Mesenteric fat pad (tissue), 1 donor: Measurements from ENCODE around the gene SNAI3. TPM values are rescaled to one million over a fixed set of nuclear protein-coding genes. Genes with fewer than 3 reads are reported as not detected.

Experiments
- DNase-seq: peaks from one replicate; pipeline ENCODE4 v3.0.0-alpha.2; 2020; ENCODE audit warnings: low spot score
- total RNA-seq: library from RNA; stranded (reverse); fragmentation: NEBNext Ultra II Directional; extraction: Animal tissue kit (Norgen Biotek cat#: 25700); gene quantifications from one replicate; pipeline ENCODE4 v1.2.1, GENCODE V29; 2021
- donor health status: DM: yes; HTN: yes; CAD: no.

Gene SNAI3
- total RNA-seq, 1 donor from 2014 or later = 1.2 TPM

DNA sequence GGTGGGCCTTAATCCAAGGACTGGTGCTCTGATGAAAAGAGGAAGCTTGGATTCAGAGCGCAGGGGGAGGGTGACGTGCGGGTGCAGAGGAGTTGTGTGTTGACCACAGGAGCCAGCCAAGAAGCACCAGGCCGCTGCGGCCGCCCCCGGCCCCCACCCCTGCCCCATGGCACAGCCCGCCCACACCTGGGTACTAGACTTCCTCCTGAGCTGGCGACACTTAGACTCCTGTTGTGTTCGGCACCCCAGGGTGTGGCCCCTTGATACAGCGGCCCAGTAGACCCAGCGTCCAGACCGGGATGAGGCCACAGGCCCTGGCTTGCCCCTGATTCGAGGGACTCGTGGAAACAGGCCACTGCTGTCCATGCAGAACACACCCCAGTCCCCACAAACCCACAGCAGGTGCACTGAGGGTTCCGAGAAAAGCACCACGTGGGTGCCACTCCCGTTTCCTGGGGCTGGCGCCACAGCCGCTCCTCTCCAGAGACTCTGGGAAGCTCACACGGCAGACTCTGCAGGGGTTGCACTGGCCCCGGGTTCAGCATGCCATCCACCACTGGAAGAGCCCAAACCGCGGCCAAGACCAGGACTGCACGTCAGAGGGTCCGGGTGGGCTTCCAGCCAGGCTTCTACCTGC is 5.7 kb upstream of the SNAI3 start:
- DNase-seq = no peak

GRCh38 chr16:88691129-88691813 is 5.0 kb upstream of the SNAI3 start:
- DNase-seq = no peak

- DNase-seq = no peak
Measured at GRCh38 chr16:88690341-88691128, 4.2 kb upstream of the SNAI3 start.

GRCh38 chr16:88688013-88688778 is 1.9 kb upstream of the SNAI3 start:
- no peak for DNase-seq

- no peak for DNase-seq
Measured at GRCh38 chr16:88687676-88688012, 1.3 kb upstream of the SNAI3 start.

GRCh38 chr16:88687254-88687576 is 908 bp upstream of the SNAI3 start:
- no peak for DNase-seq

GRCh38 chr16:88686062-88686438 is 257 bp downstream of the SNAI3 start:
- DNase-seq = no peak

DNA sequence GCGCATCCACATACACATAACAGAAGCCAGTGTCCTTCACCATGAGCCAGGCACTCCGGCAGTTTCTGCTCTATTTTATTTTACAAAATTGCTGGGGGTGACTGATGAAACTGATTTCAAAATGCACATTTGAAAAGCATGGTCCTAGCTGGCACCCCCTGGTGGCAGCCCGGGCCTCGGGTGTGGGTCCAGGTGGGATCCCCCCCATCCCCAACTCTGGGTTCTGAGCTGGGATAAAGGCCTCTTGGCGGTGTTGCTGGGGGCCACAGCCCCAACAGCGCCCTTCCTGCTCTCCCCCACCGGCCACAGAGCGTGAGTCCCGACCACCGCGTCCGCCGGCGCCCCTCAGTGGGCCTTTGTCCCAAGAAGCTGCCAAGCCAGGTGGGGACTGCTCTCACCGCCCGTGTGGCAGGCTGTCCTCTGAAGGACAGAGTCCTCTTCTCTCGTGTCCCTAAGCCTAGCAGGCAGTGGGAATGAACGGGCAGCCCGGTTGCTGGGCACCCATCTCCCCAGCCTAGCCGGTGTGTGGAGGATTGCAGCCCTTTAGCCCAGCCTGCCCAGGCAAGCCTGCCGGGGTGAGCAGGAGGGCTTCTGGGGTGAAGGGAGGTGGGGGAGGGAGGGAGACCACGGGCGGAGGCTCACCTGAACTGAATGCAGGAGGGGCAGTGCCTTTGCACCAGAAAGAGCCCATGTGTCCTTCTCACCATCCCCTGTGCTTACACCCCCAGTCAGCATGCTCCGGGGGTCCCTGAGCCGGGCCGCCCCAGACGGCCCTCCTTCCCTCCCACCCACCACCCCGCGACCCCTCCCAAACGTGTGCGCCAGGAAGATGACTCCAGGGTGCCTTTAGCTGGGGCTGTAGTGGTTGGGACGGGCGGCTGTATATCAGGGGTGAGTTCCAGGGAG is 898 bp downstream of the SNAI3 start:
- DNase-seq = no peak

DNA sequence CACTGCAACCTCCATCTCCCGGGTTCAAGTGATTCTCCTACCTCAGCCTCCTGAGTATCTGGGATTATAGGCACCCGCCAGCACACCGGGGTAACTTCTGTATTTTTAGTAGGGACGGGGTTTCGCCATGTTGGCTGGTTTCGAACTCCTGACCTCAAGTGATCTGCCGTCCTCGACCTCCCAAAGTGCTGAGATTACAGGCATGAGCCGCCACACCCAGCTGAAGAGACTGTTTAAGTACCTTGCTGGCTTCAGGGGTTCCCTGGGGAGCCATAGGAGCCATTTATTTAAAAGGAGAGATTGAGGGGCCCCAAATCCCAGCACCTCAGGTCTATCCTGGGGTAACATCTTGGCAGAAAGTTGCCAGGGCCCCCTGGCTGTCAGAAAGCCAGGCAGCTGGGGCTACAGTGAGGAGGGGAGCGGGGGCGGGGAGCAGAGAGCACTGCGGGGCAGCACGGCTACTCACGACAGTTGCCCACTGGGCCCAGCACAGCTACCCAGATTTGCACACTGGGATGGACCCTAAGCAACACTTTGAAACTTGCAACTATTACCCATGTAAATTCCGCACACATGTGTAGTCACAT is 1.6 kb downstream of the SNAI3 start:
- DNase-seq = no peak

DNA sequence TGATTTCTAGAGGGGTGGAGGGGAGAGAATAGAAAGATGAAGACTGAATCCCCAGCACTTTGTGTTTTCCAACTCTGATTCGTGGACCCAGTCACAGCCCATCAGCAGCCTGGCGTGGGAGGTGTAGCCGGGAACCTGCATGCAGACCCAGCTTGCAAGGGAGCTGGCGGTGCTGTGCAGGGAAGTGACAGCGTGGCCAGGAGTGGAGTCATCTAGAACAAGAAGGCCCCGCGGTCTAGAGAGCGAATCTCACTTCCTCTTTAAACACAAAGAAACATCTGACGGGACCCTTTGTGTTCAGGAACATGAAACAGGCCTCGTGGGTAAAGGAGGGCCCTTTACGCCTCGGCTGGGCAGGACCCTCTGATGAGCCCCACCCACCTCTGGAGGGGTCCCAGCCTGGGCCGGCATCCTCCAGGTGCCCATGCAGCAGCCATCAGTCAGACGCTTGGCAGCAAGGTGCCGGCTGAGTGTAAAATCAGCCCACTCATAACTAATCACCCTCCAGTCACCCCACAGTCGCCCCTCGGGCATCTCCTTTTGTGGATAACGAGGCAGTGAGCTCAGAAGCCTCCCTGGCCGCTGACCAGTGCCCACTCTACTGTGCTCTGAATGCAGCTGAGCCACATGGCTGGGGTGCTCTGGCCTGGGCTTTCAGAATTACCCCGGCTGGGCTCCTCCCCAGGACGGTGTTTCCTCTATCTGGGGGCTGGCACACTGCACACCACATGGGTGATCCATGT is 4.4 kb downstream of the SNAI3 start:
- DNase-seq = no peak

GRCh38 chr16:88681084-88681680 is 5.1 kb downstream of the SNAI3 start:
- DNase-seq = no peak

- no peak for DNase-seq
Measured at GRCh38 chr16:88680554-88681083, 5.7 kb downstream of the SNAI3 start.

DNA sequence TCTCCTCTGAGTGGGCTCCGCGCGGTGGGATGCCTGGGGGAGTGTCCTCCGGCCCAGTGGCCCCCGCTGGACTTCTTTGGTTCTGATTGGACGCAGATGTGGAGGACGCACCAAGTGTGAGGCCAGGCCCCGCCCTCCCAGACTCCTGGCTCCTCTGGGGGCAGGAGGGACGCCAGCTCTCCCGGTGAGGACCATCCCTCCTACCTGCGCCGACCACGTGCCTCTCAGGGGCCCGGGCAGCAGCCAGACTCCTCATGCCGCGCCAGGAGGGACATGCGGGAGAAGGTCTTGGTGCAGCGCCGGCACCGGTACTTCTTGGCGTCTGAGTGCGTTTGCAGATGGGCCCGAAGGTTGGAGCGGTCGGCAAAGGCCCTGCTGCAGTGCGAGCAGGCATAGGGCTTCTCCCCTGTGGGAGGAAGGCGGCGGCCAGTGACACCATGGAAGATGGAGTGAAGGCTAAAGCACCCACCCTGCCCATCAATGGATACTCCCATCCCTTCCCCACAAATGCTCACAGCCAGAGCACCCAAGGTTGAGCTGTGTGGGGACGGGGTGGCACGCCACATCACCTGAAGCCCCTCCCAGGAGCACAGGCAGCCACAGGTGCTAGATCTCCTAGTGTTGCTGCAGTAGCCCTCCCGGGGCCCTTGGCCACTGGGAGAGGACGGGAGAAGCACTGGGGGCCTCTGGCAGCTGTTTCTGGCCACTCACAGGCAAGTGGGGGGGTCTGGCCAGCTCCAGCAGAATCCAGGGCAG is 7.9 kb downstream of the SNAI3 start:
- no peak for DNase-seq

- no peak for DNase-seq
Measured at GRCh38 chr16:88677721-88678120, 8.6 kb downstream of the SNAI3 start.

DNA sequence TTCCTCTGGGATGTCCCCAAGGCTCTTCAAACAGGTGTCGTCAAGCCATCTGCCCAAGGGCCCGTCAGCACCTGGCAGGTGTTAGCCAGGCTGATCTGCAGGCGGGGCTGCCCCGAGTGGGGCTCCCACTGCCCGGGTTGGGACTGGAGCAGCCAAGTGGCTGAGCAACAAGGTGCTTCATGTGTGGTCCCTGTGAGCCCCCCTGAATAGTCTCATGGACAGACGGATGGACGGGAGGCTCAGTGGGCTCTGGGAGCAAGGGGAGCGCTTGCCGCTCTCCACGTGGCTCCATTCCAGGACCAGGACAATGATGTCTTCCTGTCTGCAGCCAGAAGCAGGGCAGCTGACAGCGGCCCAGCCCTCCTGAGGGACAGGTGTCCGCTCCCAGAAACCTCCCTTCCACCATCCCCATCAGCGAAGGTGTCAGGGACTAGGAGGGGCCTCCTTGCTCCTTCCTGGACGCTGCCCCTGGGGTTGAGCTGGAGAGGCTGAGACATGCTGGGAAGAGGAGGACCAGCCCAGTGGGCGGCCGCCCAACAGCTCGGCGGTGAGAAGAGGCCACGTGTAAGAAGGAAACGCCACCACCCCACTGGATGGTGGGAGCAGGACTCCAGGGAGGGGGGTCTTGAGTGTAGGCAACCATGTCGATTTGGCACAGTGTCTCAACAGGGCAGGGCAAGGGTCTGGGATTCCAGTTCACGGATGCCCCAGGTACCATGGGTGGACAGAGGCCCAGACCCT is 9.6 kb downstream of the SNAI3 start:
- no peak for DNase-seq

GRCh38 chr16:88673716-88674379 is 12.5 kb downstream of the SNAI3 start:
- DNase-seq = no peak

DNA sequence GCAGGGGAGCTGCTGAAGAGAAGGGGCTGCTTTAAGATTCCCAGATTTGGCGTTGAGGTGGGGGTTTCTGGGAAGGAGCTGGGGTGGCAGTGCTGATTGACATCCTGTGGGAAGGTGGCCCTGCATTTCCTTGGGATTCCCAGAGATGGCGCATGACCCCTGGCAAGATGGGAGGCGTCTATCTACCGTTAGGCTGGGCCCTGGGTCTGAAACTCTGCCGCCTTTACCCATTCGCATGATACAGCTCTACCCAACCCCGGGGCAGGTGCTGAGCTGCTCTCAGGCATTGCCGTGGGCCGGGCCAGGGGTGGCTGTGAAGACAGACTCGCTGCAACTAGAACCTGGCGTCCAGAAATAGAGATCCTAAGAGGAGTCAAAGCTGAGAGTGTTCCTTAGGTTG is 13.5 kb downstream of the SNAI3 start:
- no peak for DNase-seq
